Measurements from ENCODE around the gene KIF16B.
A peak's percentile ranks its signal among the peaks of the same experiment; 100 is the strongest.

The KIF16B gene

GRCh38 chr20:16459019-16459700 is 114.1 kb downstream of the KIF16B start:
- Histone ChIP-seq H3K27ac (ENCODE audit: extremely low read depth, low read depth, low read length) (no peak overlapping the region), H3K9me3 (ENCODE audit: control insufficient read depth, insufficient read depth, low read depth, low read length) (no peaks in the 10 kb centered on the region), H3K36me3 (ENCODE audit: control insufficient read depth in 2 of 2, insufficient read depth in 1 of 2, low read length in 2 of 2) (no peaks in the 10 kb centered on the region), H3K4me3 (ENCODE audit: low read depth, low read length) (no peak overlapping the region), H3K4me1 (ENCODE audit: control insufficient read depth, insufficient read depth, low read length) (peaks cover 3% of the 10 kb centered on the region)
- ChIA-PET CTCF (no interaction called here), POLR2A (no interaction called here)
- TF ChIP-seq ZNF362 (tag by site-specific recombination; IDR thresholded peaks at IDR 0.05) (no peak), GLIS1 (tag by site-specific recombination; IDR thresholded peaks at IDR 0.05) (peak; percentile 40), ZNF692 (tag by site-specific recombination; IDR thresholded peaks at IDR 0.05) (0 out of 2 replicates have a peak, but pooled peaks have one; percentile 25)

- H3K4me3 ChIP-seq (ENCODE audit: low read depth, low read length) = no peak overlapping the region
- ChIA-PET CTCF (interaction anchor here (0.7 to 1.4 kb wide), 3 partner anchors 18 to 1058 kb away, joined by 3 to 8 read pairs (median 5); no protein-coding TSS in a partner anchor), POLR2A (no interaction called here)
- H3K27ac ChIP-seq (ENCODE audit: extremely low read depth, low read depth, low read length) = no peak overlapping the region
- TF ChIP-seq YY2 (tag by site-specific recombination; IDR thresholded peaks at IDR 0.05) (no peak), ZNF394 (tag by site-specific recombination; IDR thresholded peaks at IDR 0.05; ENCODE audit: borderline replicate concordance) (no peak), ZNF596 (tag by site-specific recombination; IDR thresholded peaks at IDR 0.05) (no peak), TSHZ1 (tag by site-specific recombination; IDR thresholded peaks at IDR 0.05; ENCODE audit: borderline replicate concordance) (no peak), SP2 (tag by site-specific recombination; IDR thresholded peaks at IDR 0.05) (no peak), ZNF10 (tag by site-specific recombination; IDR thresholded peaks at IDR 0.05) (no peak), ZNF555 (tag by site-specific recombination; conservative IDR thresholded peaks at IDR 0.05) (no peak), PRDM1 (tag by site-specific recombination; IDR thresholded peaks at IDR 0.05) (no peak), RBAK (tag by site-specific recombination; IDR thresholded peaks at IDR 0.05) (no peak), ZNF433 (tag by site-specific recombination; IDR thresholded peaks at IDR 0.05; ENCODE audit: low read depth) (no peak), ZFP69B (tag by site-specific recombination; IDR thresholded peaks at IDR 0.05) (no peak), ZNF274 (IDR thresholded peaks at IDR 0.05; ENCODE audit: low read length) (no peak), ZNF274 (tag by site-specific recombination; IDR thresholded peaks at IDR 0.05; ENCODE audit: borderline replicate concordance) (no peak), ZNF658 (tag by site-specific recombination; IDR thresholded peaks at IDR 0.05) (no peak), ZNF571 (tag by site-specific recombination; IDR thresholded peaks at IDR 0.05) (no peak), ZSCAN16 (tag by site-specific recombination; IDR thresholded peaks at IDR 0.05) (no peak), ZNF585B (tag by site-specific recombination; IDR thresholded peaks at IDR 0.05) (no peak), ZNF707 (tag by site-specific recombination; IDR thresholded peaks at IDR 0.05) (no peak), ZNF664 (tag by site-specific recombination; IDR thresholded peaks at IDR 0.05) (no peak), KLF16 (tag by site-specific recombination; IDR thresholded peaks at IDR 0.05) (no peak)
- TF ChIP-seq, protein P1, sequence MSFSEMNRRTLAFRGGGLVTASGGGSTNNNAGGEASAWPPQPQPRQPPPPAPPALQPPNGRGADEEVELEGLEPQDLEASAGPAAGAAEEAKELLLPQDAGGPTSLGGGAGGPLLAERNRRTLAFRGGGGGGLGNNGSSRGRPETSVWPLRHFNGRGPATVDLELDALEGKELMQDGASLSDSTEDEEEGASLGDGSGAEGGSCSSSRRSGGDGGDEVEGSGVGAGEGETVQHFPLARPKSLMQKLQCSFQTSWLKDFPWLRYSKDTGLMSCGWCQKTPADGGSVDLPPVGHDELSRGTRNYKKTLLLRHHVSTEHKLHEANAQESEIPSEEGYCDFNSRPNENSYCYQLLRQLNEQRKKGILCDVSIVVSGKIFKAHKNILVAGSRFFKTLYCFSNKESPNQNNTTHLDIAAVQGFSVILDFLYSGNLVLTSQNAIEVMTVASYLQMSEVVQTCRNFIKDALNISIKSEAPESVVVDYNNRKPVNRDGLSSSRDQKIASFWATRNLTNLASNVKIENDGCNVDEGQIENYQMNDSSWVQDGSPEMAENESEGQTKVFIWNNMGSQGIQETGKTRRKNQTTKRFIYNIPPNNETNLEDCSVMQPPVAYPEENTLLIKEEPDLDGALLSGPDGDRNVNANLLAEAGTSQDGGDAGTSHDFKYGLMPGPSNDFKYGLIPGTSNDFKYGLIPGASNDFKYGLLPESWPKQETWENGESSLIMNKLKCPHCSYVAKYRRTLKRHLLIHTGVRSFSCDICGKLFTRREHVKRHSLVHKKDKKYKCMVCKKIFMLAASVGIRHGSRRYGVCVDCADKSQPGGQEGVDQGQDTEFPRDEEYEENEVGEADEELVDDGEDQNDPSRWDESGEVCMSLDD (tag by site-specific recombination; IDR thresholded peaks at IDR 0.05) = no peak
- no peaks in the 10 kb centered on the region for H3K9me3 ChIP-seq (ENCODE audit: control insufficient read depth, insufficient read depth, low read depth, low read length)
- no peaks in the 10 kb centered on the region for H3K36me3 ChIP-seq (ENCODE audit: control insufficient read depth in 2 of 2, insufficient read depth in 1 of 2, low read length in 2 of 2)
- peaks cover 3% of the 10 kb centered on the region for H3K4me1 ChIP-seq (ENCODE audit: control insufficient read depth, insufficient read depth, low read length)
Measured at GRCh38 chr20:16457514-16457913, 115.7 kb downstream of the KIF16B start.

Data from HEK293 (cell line).